HCEC 1CT (cell line): ENCODE results near the gene STAMBPL1.

Experiments used
- DNase-seq: peaks from one replicate; pipeline ENCODE4 v3.0.0-alpha.2; 2017

Gene STAMBPL1

DNA sequence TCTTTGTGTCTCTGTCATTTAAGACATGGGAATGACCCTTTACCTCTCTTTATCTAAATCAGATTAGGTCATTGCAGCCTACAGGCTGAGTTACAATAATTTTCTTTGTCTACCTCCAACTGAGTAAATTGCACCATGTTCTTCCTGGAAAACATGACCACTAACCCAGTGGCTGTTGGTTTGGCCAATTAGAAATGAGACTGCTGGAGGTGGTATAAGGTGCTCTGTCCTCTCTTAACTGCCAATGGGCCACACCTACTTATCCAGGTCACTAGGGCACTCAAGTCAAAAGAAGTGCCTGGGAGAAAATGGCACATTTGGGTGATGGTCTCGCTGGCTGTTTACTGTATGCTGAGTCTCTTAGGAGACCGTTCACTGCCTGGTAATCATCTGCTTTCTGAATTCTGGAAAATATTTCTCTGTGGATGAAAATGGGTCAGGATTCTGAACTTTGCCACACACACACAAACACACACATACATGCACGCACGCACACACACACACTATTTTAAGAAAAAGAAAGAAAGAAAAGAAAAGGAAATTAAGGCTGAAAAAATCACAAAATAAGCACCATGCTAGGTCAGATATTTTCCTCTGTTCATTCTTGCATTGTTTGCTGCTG, 16.4 kb downstream of the STAMBPL1 start:
- no peak for DNase-seq

DNA sequence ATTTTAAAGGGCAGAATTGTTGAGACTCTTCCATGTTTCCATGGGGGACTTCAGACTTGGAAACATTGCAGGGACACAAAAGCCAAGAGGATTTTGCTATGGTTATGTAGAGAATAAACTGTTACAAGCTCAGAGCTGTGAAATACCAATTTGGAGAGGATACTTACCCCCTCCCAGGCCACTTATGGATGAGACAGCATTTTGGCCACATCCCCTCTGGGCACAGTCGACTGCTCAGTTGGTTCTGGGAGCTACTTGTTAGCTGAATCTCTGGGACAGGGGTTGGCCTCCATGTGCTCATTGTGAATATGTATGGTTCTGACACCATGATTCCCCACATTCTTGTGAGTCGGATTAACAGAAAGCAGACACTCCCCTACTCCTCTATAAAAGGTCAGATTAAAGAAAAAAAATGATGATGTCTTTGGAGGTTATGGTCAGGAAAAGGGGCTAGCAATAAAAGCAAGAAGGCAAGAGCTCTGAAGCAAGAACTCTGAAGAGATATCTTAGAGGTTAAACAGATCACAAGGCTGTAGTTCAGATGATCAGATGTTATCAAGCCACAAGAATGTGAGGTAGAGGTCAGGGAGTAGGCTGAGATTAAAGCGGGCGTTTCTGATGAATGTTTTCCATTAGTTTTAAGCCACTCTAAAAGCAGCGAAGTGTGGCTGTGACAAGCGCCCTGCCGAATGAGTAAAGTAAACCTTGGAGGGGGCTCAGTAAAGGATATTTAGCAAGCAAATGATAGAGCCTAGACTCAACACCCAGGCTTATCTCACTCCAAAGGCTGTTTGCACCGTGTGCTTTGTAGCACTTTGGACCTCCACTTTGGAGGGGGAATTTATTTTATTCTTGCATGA, 17.2 kb downstream of the STAMBPL1 start:
- DNase-seq: peak; percentile 53

DNA sequence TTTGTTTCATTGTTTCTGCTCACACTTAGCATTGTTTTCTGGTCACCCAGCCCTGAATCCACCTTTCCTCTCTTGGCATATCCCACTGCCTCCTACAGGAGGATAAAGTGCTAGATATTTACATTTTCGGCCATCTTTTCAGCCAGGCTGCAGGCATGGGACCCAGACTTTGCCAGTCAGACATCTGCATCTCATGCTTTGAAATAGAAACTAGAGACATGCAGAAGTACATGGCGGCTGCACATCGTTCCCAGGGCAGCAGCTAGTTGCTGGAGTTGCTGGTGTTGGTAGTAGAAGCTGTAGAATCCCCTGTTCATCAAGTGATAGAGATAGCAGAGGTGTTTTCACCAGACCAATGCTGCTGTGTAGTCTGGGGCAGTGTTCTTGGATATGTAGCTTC, 18.7 kb downstream of the STAMBPL1 start:
- DNase-seq: no peak

DNA sequence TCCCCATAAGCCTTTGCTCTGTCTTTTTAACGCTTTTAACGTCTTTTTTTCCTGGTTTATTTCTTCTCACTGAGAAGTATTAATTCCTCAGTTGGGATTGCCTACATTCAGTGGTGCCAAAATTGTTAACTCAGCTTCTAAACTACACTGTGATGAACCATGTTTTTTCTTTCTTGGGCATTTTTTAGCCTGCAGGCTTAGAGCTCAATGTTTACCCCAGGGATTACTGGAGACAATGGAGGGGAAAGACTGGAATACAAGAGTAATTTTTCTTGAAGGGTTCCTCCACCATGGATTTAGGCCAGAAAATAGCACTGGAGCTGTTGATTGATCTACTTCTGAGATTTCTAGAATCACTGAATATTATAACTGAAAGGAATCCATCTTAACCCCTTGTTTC, 19.8 kb downstream of the STAMBPL1 start:
- no peak for DNase-seq

DNA sequence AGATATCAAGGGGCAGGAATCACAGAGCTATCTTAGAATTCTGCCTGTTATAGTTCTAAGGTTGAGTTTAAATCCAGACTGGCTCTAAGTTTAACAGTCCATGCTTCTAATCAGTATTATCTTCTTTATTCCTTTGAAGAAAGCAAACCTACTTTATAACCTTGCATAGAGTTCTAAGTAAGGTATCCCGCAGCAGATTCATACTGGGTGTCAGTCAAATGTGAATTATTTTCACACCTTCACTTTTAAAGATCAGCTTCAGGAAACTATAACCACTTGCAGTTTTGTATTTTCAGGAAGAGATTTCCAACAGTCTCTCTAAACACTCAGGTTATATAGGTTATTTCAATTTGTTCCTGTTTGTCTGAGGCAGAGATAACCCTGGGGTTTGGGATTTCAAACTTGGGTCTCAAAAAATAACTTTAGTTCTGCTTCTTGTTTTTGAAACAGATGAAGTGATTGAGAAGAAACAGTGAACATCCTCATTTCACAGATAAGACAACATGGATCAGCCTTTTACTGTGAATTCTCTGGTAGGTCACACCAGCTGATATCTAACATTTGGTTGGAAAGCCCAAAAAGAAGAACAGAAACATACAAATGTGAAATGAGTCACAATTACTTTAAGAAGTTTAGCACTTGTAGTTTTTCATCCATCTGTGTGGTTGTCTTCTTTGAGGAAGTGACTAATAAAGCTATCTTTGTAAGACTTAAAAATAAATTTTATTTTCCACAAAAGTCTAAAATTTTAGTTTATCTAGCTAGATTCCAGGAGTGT, 21.4 kb downstream of the STAMBPL1 start:
- DNase-seq: peak; percentile 82

DNA sequence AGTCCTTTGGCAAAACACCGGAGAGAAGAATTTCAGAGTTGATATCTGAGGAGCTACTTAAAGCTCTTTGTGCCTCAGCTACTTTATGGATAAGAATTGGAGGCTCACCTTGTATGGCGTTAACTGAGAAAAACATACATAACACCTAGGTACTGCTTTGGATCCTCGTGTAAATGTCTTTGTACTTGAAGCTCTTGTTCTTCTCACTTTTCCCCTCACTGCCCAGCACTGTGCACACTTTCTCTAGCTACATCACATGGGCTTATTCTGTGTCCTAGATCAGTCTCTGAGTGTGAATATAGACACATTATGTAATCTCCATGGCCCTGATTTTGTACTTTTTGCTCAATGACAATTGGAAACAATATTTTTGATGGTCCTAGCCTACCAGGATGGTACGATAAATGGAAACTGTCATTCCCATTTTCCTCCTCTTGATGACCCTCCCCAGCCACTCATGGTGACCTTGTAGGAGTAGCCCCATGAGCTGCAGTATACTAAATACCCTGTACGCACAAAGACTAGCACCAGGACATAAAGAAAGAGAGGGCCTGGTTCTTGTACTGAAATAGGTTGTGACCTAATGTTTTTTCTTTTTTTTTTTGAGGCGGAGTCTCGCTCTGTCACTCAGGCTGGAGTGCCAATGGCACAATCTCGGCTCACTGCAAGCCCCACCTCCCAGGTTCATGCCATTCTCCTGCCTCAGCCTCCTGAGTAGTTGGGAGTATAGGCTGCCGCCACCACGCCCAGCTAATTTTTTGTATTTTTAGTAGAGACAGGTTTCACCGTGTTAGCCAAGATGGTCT, 22.1 kb downstream of the STAMBPL1 start:
- no peak for DNase-seq

DNA sequence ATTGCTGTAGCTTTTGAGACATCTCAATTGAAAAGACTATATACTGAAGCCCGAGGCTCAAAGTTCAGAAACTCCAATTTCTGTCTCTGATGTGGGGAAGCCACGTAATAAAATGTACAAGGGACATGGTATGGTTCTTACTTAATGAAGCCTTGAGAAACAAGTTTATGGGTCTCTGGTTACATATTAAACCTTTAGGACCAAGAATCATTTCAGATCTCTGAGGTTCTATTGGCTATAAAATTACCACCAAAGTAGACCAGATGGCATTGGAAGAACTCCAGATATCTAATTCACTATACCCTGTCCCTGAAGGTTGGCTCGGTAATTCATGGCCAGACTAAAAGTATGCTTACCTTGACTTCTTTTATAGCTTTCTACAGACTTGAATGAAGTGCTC, 23.7 kb downstream of the STAMBPL1 start:
- DNase-seq: no peak

DNA sequence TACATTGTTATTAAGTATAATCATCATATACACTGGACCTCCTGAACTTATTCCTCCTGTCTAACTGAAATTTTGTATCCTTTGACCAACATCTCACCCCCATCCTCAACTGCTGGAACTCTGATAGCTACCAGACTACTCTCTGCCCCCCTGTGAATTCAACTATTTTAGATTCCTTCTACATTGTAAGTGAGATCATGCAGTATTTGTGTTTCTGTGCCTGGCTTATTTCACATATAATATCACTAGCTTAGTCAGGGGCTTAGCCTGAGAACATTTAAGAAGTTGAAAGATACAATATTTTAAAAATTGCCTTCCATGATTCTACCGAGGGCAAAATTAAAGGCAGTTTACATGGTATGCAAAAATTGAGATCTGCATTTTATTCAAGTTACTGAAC, 26.9 kb downstream of the STAMBPL1 start:
- DNase-seq: no peak

DNA sequence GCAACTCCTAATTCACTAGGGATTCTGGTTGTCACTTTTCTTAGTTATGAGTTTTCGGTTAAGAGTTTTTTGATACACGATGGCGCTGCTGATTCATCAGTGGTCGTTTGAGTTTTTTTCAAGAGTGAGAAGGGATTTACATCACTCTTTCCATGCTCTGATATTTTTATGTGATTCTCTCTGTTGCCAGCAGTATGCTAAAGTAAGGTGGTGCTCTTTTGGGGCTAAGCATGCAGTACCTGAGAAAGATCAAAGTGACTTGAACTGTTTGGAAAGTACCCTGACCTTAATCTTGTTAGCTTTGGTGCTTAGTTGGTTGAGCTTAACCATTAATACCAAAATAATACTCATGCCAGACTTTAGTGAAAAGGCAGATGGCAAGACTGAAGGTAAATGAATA, 28.1 kb downstream of the STAMBPL1 start:
- no peak for DNase-seq

DNA sequence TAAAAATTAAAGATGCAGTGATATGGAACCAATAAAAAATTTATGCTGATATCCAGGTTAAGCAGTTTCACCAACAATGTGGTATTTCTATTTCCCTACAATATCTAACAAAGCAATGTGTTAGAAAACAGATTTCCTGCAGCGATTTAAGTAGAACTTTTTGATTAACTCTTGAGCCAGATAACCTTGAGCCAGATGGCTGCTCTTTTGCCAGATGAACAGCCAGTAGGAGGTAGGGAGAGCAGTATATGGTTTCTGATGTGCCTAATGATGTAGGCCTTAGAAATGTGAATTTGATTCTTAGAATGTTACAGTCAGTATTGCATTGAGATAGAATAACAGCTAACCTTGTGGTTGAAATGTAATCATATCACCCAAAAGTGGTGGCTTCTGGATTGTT, 31.1 kb downstream of the STAMBPL1 start:
- no peak for DNase-seq

DNA sequence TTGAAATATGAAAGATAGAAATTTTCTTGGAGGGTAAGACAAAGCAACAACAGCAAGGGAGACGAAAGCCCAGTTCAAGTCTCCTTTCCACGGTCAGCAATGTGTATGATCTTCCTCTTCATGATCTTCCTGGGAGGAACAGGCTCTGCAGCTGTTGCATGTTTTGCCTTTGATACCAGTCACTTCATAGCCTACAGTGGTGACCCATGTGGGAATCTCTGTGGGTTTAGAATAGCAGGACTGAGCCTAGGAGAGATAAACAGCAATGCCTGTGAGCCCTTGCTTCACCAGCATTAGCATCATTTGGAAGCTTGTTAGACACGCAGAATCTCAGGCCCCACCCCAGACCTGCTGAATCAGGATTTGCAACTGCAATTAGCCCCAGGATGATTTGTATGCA, 31.8 kb downstream of the STAMBPL1 start:
- no peak for DNase-seq

DNA sequence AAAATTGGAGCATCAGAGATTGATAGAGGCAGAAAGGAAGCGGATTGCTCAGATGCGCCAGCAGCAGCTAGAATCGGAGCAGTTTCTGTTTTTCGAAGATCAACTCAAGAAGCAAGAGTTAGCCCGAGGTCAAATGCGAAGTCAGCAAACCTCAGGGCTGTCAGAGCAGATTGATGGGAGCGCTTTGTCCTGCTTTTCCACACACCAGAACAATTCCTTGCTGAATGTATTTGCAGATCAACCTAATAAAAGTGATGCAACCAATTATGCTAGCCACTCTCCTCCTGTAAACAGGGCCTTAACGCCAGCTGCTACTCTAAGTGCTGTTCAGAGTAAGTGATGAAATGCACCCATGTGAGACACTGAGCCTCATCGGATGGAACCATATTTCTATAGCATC, 33.1 kb downstream of the STAMBPL1 start:
- DNase-seq: no peak

DNA sequence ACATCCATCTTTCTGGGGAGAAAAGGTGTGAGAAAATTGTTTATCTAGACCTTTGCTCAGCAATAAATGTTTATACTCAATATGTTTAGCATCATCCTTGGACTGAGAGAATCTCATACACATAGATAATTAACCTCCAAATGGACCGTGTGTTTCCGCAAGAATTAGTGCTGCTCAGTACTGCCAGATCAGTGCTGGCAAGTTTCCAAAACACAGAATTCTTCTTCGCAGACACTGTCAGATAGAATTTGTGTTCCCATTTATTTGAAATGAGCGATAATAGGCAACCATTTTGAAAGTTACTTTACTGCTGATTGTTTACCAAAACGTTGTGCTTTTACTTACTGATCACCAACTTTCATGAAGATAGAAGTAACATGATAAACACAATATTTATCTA, 33.7 kb downstream of the STAMBPL1 start:
- DNase-seq: no peak

DNA sequence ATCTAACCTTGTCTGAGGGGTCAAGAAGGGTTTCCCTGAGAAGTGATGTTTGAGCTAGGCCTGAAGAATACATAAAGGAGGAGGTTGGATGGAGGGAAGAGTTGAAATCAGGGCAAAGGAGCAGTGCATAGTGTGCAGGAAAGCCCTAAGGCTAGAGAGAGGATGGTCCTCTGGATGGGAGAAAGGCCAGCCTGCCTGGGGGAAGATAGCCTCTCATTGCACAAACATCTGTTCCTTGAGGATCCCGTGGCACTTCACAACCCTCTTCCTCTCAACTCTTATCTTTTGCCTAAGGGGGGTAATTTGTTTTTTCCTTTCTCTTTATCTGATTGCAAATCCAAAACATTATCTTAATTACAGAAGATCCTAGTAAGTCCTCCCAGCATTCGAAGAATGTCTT, 35.7 kb downstream of the STAMBPL1 start:
- DNase-seq: no peak

DNA sequence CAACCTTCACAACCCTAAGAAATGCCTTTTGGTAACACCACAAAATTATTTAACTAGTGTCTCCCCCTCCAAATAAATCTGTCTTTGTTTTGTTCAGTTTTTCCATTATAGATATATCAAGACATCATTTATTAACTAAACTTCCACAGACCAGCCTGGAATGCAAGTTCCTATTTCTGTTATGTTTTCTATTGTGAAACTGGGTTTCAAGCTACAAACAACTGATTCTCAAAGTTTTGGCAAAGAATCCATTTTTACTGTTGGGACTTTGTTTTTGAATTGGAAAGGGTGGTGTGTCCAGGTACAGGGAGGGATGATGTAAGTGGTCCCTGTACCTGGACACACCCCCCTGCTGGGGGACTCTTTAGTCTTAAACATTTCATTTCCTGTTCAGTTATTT, 36.2 kb downstream of the STAMBPL1 start:
- DNase-seq: no peak

DNA sequence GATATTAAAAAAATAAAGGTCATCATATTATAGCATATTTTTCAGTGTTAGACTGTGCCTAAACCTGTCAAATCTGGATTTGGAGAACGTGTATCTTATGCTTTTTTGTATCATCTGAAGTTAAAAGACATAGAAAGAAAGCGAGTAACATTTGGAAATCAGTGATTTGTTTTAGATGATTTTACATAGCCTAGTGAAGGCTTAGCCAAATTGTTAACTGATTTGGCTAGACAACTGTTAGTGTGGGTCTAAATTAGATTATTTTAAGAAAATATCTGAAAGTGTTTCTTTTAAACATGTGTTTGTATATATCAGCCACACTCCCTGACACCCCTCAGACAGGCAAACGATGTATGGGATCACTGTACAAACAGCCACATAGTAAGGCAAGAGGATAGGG, 36.9 kb downstream of the STAMBPL1 start:
- no peak for DNase-seq

DNA sequence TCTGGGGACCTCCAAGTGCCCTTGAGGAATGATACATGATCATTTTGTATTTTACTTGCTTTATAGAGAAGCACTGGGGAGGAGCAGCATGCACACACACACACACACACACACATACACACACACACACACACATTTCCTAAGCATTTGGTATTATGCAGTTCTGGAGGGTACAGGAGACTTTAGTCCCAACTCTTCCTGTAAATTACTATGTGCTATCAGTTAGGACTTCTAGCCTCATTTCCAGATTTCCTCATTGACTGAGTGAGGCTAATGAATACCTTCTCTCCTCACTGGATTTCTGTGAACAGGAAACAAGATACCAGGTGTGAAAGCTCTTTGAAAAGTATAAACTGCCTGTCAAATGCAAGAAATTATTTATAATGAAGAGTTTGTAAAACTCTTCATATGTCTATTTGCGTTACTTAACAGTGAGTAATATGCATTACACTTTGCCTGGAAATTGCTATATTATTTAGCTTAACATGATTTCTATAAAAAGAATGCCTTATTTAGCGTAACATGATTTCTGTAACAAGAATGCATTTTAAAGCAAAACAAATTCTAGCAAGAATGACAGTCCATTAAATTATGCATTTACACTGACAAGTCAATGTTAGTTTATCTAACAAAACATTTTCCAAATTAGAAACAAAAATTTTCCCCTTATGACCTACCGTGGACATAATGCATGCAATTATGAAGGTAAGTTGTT, 38.3 kb downstream of the STAMBPL1 start:
- peak; percentile 78 for DNase-seq

DNA sequence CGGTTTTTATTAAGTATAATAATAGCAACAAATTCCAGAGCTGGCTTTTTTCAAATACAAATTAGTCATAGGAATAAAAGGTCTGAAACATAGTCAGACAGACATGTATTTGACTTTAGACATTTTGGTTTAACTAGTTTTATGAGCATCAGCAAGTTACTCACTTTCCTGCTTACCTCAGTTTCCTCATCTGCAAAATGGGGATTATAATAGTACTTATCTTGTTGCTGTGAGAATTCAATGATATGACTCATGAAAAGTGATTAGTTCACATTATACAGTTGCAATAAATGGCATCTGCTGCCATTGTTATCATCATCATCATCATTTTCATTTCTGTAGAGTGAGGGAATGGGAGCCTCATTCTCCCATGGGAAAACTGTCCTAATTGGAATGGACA, 39.0 kb downstream of the STAMBPL1 start:
- no peak for DNase-seq

DNA sequence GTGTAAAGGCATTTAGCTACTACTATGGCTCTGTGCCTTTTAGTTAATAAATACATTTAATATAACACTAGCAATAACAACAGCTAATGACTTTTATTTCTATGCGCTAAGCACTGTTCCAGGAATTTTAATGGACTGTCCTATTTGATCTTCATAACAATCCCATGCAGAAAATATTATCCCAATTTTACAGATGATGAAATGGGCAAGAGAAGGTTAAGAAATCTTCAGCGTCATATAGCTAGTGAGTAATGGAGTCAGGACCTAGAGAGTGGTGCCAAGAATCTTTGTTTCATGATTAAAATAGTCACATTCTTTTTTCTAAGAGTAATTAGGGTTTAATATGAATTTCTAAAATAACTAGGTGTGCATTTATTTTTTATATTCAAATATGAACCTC, 40.2 kb downstream of the STAMBPL1 start:
- DNase-seq: peak; percentile 82

DNA sequence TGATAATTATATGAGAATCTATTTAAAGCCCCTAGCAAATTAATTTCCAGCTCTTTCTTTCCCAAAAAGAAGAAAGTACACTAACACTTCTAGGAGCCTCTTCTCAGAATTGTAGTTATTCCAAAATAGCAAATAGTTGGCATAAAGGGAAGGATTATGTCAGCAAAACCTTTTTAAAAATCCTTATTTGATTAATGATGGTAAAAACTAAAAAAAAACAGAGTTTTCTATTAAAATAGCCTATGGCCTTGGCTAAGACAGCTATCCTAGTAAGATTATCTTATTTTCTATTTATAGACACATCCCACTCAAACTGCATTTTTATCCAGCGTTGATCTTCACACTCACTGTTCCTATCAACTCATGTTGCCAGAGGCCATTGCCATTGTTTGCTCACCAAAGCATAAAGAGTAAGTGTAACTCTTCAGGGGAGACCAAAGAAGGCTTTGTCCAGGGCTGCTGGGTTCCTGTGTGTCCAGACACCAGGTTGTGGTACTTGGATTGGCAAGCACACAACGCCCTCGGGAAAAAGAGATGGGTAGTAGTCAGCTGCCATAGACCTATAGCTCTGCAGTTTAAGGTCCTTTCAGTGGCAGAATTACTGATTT, 41.0 kb downstream of the STAMBPL1 start:
- no peak for DNase-seq

DNA sequence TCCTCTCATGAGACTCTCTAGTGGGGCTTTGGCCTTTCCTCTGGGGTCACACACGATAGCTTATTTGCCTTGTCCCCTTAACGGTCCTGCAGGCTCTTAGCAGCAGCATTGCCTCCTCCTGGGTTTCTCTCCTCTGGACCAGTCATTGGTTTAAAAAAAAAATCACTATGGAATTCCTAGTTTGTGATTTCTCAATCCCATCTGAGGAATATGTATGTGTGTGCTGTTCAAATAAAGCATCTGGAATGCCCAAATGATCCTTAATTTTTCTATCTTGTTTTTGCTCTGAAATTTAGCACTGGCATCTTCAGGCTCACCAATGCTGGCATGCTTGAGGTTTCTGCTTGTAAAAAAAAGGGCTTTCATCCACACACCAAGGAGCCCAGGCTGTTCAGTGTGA, 42.0 kb downstream of the STAMBPL1 start:
- peak; percentile 30 for DNase-seq

DNA sequence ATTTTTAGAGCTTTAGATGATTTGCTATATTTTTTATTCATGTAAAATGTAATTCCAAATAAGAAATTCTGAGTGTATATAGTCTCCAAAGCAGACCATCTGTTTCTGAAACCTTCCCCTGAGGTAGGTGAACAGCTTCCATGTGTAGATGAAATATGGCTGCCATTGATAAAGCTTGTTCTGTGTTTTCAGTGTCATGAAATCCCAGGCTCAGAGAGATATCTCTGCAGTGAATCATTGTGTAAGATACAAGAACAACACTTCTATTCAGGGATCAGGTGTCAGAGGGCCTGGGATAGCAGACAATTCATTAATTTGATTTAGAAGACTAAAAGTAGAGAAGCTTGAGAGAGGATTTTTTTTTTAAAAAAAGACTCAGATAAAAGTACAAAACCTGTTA, 43.5 kb downstream of the STAMBPL1 start:
- DNase-seq: no peak
